Fibroblast of skin of right quadriceps (primary cell): ENCODE data around the gene GBGT1.
"Not testable (repeated sequence)": the region's sequence is repeated elsewhere in the genome, so short reads cannot be mapped to it uniquely, and the experiment has no call there.

Source experiments
- DNase-seq: peaks from one replicate; pipeline ENCODE4 v3.0.0-alpha.2; 2013

Gene GBGT1

DNA sequence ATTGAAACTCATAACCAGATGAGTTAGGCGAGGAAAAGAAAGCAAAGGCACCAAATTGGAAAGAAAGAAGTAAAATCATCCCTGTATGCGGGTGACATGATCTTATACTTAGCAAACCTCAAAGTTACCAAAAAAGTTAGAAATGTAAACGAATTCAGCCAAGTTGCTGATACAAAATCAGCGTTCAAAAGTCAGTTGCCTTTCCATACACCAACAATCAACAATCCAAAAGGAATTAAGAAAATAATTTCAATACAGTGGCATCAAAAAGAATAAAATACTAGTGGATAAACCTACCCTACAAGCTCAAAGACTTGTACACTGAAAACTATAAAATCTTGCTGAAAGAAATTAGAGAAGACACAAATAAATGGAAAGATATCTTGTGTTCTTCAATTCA lies 30.9 kb upstream of the GBGT1 start:
- DNase-seq = no peak

DNA sequence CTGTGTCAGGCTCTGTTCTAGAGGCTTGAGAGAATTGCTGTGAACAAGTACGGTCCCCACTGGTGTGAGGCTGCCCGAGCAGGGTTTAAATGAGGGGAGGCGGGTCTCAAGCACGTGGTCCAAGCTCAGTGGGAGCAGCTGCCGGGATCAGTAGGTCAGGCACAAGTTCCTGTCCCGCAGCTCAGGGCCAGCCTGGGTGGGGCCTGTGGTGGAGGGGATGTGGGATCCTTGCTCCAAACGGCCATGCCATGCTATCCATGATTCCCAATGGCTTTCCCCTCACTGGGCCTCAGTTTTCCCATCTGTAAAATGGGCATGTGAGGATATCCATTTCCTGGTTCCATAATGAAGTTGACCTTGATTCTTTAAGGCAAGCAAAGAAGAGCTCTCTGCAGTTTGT lies 28.3 kb upstream of the GBGT1 start:
- DNase-seq = no peak

DNA sequence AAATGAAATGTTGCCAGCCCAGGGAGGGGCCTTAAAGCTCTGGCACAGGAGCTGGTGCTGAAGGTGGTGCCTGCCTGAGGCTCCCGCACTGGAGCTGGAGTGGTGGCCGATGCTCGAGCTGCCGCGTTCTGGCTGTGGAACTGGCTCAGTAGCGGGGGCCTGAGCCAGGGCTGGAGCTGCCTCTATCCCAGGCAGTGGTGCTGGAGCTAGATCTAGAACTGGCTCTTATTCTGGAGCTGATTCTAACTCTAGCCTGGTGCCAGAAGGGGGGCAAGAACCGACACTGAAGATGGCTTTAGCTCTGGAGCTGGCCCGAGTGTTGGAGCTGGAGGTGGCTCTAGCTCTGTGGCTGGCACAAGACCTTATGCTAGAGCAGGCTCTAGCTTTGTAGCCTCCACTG lies 26.1 kb upstream of the GBGT1 start:
- DNase-seq = no peak

DNA sequence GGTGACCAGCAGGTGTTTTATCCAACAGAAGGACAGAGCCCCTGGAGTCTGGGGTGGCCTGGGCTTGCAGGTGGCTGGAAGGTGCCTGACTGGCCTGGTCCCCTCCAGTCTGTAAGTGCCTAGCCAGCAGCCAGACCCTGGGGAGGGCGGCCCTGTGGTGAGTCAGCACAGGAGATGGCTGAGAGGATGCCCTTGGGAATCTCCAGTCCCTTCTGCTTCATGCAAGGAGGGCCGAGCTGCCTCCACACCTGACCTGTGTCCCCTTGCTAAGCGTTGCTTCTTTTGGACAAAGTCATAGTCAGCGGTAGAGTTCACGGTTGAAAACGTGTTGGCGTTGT lies 25.1 kb upstream of the GBGT1 start:
- no peak for DNase-seq

DNA sequence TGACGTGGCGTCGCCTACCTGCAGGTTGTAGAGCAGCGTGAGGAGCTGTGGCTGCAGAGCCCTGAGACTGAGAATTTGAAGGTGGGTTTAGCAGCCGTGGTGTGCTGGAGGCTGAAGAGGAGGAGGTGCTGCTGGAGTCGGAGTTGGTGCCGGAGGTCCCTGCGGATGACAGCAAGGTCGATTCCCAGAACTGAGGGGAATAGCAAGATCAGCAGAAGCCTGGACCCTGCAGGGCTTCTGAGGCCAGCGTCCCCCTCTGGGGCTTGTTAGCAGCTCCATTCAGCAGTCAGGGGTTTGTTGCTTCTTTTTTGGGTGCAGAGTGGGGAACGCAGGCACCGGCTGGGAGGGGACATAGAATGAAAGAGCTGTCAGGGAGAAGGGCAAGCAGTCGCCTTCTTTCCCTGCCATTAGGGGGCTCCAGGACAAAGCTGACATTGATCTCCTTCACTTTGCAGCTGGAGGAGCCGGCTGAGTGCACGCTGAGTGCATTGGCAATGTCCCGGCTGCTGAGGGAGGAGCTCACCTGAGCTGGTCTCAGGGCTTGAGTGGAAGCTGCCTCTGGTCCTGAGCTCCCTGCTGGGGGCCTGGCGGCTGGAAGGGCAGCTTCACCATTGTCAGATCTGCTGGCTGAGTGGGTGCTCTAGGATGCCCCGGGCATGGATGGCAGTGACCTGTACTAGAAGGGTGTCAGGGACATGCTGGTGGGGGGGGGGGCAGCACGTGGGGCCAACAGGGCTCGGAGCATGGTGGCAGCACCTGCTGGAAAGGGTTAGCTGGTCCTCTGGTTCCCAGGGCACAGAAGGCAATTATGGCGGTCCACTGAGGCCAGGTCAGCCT lies 24.5 kb upstream of the GBGT1 start:
- DNase-seq = no peak

DNA sequence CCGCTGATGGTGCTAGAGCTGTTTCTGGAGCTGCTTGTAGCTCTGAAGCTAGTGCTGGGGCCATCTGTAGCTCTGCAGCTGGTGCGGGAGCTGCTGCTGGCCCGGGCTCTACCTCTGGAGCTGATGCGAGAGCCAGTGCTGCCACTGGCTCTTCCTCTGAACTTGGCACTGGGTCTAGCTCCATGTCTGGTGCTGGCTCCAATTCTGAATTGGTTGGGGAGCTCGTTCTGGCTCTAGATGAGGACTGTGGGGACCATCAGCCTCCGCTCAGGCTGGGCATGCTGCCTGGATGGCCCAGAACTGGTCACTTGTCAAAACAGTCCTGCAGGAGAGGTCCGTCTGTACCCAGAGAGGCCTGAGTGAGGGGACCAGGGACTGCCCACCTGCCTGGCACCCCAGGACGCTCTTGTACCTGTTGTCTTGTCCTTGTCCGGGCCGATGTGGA lies 23.9 kb upstream of the GBGT1 start:
- no peak for DNase-seq

DNA sequence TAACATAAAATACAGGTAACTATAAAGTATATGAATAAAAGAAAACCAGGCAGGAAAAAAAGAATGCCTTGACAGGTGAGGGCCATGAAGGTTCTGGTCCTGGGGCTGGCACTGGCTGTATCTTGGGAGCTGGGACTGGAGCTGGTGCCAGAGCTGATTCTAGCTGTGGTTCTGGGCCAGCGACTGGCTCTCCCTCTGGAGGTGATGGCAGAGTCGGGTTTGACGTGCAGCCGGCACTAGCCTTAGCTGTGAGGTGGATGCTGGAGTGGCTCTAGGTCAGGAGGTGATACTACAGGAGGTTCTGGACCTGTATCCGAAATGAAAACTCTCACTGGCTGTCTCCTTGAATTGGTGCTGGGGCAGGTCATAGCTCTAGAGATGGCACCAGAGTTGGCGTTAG lies 23.0 kb upstream of the GBGT1 start:
- no peak for DNase-seq

DNA sequence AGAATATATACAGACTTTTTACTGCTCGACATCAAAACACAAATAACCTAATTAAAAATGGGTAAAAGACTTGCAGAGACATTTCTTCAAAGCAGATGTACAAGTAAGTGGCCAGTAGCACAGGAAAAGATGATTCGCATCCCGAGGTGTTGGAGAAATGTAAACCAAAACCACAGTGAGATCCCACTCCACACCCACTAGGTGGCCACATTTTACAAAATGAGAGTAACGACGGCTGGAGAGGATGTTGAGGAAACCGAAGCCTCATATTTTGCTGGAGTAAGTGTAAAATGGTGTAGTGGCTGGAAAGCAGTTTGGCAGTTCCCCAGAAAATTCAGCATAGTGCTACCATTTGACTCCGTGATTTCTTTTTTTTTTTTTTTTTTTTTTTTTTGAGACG lies 21.3 kb upstream of the GBGT1 start:
- peak; percentile 73 for DNase-seq

DNA sequence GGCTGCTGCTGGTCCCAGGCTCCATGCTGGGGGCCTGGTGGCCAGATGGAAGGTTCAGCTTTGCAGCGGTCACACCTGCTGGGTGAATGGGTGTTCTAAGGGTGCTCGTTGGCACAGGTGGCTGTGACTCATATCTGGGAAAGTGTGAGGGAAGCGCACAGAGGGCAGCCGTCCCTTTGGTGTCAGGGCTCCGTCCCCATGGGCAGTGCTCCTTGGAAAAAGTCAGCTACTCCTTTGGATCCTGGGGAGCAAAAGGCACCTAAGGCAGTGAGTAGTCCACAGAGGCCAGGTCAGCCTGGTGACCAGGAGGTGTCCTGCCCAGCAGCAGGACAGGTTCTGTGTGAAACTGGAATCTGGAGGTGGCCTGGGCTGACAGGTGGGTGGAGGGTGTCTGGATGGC lies 18.4 kb upstream of the GBGT1 start:
- no peak for DNase-seq

DNA sequence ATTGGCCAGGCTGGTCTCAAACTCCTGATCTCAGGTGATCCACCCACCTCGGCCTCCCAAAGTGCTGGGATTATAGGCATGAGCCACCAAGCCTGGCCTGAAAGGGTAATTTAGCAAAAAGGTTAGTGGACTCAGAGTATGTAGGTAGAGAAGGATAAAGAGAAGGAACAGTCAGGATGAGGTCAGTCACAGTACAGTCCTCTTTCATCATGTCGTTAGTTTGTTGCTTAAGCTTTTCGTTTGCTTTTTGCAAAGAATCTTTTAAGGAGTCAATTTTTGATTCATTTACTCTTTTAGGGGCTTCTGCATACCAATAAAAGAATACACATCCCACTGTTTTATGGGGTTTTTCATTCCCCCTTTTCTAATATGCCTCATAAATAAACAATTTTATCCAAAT lies 17.8 kb upstream of the GBGT1 start:
- no peak for DNase-seq

DNA sequence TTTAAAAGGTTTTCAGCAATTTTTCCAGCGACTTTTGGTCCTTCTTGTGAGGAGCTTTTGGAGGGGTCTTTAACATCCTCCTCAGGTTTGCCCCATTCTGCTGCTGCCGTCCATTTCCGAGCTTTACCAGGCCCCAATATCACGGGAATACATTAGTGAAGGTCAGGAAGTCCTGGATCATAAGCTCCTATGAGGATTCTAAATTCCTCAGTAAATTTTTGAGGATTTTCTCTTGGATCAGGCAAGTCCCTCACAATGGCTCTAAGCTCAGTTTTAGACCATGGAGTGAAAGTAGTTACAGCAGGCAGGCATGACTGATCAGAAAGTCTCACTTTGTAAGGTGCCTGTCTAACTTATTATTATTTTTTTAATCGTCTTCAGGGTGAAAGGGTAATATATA lies 17.2 kb upstream of the GBGT1 start:
- DNase-seq = no peak

DNA sequence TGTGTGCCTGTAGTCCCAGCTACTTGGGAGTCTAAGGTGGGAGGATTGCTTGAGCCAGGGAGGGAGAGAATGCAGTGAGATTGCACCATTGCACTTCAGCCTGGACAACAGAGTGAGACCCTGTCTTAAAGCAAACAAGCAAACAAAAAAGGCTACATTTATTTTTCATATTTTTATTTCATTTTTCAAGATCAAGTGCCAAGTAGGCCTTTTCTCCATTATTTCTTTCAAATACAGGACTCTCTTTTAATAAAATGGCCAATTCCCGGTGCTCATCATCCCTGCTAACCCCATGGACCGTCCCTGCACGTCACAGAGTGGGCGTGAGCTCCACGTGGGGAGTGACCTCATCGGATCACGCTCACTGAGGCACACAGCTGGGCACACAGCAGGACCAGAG lies 9.3 kb upstream of the GBGT1 start:
- no peak for DNase-seq

DNA sequence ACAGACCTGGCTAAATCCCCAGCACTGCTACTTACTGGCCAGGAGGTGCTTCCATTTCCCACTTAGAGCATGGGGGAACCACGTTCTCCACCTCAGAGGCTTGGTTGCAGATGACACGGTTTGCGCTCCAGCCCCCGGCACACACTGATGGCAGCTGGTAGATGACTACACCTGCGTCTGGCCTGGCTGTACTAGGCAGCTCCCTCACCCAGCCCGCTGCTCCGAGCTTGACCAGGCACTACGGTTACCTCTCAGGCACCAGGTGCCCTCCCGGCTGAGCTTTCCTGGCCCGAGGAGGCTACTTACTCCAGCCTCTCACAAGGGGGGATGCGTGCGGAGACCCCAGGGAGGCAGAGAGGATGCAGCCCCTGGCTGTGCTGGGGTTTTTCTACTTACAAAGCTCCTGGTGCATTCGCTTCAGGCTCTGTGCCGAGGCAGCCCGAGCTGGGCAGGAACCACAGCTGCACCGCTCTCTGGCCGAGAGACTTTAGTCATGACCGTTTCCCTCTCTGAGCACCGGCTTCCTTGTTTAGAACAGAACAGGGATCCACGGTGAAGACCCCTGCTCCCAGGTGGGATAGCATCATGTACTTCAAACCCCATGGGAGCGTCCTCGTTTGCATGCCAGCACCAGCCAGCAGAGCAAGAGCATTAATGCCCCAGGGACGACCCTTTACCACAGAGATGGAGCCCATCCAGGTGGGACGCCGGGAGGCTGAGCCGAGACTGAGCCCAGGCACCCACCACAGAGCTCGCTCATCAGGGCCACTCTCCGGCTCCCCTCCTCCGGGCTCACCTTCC lies 7.6 kb upstream of the GBGT1 start:
- no peak for DNase-seq

DNA sequence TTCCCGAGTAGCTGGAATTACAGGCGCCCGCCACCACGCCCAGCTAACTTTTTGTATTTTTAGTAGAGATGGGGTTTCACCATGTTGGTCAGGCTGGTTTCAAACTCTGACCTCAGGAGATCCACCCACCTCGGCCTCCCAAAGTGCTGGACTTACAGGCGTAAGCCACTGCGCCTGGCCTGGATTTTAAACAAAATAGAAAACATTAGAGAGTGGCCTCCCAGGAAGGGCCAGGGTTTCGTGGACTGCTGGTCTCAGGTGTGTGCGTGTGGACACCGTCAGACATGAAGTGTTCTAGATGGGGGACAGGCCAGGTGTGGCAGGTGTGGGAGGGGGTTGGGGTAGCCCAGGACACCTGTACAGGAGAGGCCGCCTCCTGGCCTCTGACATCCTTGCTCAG lies 7.0 kb upstream of the GBGT1 start:
- no peak for DNase-seq

DNA sequence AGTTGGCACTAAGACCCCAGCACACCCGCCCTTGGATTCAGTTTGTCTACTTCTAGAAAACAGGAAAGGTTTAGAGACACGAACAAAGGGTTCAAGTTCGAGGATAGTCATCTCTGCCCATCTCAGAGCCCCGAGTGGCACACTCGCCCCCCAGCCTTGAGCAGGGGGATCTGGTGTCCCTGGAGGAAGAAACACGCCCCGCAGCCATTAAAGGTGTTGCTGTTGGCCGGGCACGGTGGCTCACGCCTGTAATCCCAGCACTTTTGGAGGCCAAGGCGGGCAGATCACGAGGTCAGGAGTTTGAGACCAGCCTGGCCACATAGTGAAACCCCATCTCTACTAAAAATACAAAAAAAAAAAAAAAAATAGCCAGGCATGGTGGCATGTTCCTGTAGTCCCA lies 6.0 kb upstream of the GBGT1 start:
- not testable (repeated sequence) for DNase-seq

DNA sequence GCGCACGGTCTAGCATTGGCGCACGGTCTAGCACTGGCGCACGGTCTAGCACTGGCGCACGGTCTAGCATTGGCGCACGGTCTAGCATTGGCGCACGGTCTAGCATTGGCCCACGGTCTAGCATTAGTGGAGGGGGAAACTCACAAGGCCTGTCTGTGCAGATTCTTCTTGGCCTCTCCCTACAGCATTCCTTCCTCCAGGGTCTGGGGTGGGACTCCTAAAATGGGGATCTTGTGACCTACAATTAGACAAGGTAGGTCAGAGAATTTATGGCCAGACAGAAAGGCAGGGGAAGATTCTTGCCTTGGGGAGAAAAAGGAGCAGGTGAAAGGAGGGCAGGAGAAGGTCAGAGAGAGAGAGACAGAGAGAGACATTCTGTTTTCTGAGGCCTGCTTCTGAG lies 5.4 kb upstream of the GBGT1 start:
- no peak for DNase-seq

DNA sequence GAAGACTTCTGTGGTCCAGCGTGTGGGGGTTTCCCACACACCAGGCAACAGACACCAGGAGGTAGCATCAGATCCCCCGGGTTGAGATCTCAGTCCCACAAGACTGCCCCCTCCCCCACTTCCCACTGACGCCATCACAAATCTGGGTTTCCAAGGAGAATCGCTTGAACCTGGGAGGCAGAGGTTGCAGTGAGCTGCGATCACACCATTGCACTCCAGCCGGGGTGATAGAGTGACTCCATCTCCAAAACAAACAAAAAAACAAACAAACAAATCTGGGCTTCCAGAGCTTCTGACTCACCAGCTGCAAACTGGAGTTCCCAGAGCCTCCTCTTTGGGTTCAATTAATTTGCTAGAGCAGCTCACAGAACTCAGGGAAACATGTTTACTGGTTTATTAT lies 4.7 kb upstream of the GBGT1 start:
- DNase-seq = no peak

DNA sequence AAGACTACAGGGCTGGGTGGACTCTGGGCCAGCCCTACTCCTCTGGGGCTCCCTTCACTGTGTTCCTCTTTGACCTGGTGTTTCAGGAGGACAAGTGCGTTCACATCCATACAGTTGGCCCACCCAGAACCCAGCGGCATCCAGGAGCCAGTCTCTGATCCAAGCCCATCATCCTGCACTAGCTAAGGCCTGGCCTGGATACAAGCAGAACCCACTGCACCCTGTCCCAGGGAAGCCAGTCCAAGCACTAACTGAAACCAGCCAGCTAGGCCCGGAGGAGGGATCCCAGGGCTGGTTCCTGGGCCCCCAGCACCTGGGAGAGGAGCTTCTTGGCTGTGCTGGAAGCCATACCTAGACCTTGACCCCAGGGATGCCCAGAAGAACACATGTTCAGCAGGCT lies 4.1 kb upstream of the GBGT1 start:
- no peak for DNase-seq

DNA sequence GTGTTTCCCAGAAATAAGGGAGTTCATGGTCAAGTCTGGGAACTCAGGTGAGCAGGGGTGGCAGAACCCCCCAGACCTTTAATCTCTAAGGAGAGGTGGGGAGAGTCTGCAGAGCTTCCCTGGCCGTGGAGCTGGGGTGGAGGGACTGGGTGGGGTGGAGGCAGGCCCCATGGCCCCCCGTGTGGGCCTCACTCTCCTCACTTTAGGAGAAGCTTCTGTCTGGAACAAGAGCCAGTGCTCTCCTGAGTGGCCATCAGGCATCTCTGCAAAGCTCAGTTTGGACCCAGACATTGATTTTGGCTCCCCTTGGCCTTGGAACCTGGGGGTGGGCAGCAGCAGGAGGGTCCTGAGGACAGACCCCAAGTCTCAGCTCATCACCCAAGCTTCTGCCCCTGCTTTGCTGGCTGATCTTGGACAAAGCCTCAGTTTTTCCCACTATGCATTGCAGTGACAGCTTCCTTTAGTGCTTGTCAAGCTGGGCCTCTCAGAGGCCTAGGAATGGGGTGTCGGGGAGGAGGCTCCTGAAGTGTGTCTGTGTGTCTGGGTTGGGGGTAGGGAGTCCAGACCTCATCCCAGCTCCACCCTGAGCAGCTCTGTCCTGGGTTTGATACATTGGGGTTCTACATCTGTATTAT lies 3.5 kb upstream of the GBGT1 start:
- DNase-seq = no peak

DNA sequence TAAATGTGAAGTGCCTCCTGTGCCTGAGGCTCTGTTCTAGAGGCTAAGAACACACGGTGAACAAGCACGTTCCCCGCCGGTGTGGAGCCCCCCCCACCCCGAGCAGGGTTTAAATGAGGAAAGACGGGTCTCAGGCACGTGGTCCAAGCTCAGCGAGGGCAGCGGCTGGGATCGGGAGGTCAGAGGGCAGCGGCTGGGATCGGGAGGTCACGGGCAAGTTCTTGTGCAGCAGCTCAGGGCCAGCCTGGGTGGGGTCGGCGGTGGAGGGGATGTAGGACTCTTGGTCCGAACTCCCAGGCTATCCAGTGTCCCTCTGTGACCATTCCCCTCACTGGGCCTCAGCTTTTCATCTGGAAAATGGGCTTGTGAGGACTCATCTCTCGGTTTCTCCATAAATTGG lies 2.7 kb upstream of the GBGT1 start:
- no peak for DNase-seq

DNA sequence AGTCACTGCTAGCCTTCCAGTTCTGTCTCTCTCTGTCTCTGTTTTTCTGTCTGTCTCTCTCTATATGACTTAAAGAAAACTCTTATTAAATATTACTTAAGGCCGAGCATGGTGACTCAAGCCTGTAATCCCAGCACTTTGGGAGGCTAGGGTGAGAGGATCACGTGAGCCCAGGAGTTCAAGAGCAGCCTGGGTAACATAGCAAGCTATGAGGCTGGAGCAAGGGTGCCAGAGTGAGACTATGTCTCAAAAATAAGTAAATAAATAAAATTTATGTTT lies 1.7 kb upstream of the GBGT1 start:
- DNase-seq = no peak

DNA sequence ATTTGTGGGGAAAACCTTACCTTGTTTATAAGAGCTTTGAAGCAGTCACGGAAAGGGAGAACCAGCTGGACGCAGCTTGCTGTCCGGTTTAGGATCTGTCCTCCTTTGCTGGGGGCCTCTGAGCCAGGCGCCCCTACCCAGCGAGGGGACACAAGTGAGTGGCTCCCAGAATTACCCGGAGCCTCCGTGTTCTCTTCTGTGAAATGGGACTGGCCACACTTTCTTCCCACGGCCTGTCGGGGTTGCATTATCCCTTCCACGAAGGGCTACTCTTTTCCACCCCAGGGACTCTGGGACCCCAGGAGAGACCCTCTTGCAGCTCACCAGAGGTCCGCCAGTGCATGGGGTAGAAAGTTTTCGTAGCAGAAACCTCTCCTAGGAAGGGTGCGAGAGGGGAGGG lies 477 bp upstream of the GBGT1 start:
- no peak for DNase-seq

DNA sequence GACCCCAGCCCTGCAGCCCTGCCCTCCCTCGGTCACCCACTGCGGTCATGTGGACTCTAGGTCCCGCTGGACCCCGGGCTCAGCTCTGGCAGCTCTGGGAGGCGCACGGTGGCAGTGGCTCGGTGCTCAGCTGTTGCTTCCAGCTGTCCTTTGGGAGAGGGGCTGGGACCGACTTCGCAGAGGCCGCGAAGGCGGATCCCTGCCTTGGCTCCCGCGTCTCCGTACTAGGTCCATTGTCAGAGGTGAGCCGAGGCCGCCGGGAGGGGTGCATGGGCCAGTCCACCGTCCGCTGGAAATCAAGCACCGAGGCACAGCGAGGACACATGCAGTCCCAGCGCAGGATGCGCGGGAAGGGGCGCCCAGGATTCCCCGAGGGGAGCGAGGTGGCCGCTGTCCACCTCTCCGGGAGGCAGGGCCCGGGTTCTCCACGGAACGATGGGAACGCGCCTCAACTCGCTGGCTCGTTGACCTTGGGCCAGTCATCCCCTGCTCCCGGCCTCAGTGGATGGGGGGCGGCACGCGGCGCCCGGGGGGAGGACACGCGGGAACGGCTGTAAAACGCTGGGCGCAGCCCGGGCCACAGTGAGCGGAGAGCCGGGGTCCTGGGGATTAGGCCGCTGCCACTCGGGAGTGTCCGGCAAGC lies 732 bp downstream of the GBGT1 start:
- DNase-seq = no peak

DNA sequence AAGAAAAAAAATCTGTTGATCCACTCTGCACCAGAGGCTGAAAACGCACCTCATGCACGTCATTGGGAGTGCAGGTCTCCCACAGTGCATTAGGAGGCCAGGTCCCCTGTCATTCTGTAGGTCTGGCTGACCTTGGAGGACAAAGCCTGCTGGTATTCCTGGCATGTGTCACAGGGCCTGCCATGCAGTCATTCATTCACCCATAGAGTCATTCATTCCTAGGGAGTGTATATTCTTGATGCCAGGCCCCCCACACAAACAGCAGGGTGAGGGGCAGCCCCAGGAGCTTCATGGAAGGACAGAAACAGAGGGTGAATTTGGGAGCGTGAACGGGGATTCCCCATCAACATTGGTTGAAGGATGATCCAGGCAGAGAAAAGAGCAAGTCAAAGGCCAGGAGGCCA lies 2.2 kb downstream of the GBGT1 start:
- no peak for DNase-seq
